ENCODE measurements around the gene CR2. TPM values are rescaled to one million over a fixed set of nuclear protein-coding genes. Genes with fewer than 3 reads are reported as not detected.

Gene CR2
- total RNA-seq, 1 donor from 2014 or later: 0.15 TPM

DNA sequence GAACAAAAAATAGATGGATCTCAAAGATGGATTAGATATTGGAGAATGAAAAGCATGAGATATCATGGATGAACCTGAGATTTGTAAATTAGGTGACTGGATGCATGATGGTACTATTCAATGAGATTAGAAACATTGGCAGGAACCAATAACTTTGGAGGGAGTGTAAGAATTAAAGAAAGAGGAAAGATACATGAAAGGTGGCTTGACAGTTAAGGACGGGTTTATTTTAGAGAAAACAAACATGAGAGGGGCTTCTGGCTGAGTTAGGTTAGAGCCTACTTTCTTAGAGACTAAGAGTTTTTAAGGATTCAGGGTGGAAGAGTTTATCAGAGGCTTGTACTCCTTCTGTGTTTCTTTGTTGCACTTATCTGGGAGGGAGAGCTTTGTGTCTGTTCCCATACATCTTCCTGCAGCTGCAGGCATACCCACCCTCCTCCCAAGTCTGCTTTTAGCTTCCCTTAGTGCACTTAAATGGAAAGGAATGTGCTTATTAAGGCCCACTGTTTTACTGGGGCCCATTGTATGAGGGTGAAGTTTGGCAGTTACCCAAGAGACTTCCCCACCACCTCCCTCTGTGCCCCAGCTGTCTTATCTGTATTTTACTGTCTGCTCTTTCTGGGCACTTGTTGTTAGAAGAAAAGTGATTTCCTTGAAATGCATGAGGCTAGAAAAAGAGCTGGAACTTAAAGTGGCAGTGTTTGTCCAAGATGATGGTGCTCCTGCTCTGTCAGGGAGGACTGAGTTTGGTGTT, 26.1 kb upstream of the CR2 start:
- DNase-seq (ENCODE audit: low spot score): no peak
- no peak overlapping the region for H3K4me2 ChIP-seq
- Mint-ChIP-seq H3K4me1 (no peaks in the 10 kb centered on the region), H3K4me3 (no peak overlapping the region), H3K9me3 (peaks cover 2% of the 10 kb centered on the region), H3K27ac (no peak overlapping the region), H3K27me3 (ENCODE audit: insufficient read depth, low read depth) (peaks cover 5% of the 10 kb centered on the region), H3K36me3 (no peaks in the 10 kb centered on the region)
- H3K27me3 ChIP-seq: peaks cover 7% of the 10 kb centered on the region
- peaks cover 4% of the 10 kb centered on the region for H3F3A ChIP-seq (ENCODE audit: low read depth)
- H3K36me3 ChIP-seq: no peaks in the 10 kb centered on the region
- no peaks in the 10 kb centered on the region for H3K79me2 ChIP-seq (ENCODE audit: low read depth)
- peaks cover 11% of the 10 kb centered on the region for H3K9me3 ChIP-seq (ENCODE audit: low read depth)
- H3K27ac ChIP-seq: no peak overlapping the region
- H4K20me1 ChIP-seq (ENCODE audit: low read depth): no peaks in the 10 kb centered on the region
- H3K9ac ChIP-seq: no peak overlapping the region
- no peak overlapping the region for H2AFZ ChIP-seq (replicated peaks)
- no peak for TF ChIP-seq EZH2phosphoT487 (IDR thresholded peaks at IDR 0.05)
- no peak for TF ChIP-seq EZH2 (IDR thresholded peaks at IDR 0.05)
- TF ChIP-seq, protein P1, sequence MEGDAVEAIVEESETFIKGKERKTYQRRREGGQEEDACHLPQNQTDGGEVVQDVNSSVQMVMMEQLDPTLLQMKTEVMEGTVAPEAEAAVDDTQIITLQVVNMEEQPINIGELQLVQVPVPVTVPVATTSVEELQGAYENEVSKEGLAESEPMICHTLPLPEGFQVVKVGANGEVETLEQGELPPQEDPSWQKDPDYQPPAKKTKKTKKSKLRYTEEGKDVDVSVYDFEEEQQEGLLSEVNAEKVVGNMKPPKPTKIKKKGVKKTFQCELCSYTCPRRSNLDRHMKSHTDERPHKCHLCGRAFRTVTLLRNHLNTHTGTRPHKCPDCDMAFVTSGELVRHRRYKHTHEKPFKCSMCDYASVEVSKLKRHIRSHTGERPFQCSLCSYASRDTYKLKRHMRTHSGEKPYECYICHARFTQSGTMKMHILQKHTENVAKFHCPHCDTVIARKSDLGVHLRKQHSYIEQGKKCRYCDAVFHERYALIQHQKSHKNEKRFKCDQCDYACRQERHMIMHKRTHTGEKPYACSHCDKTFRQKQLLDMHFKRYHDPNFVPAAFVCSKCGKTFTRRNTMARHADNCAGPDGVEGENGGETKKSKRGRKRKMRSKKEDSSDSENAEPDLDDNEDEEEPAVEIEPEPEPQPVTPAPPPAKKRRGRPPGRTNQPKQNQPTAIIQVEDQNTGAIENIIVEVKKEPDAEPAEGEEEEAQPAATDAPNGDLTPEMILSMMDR (IDR thresholded peaks at IDR 0.05): no peak
- H3K4me3 ChIP-seq: no peak overlapping the region
- no peaks in the 10 kb centered on the region for H3K4me1 ChIP-seq

DNA sequence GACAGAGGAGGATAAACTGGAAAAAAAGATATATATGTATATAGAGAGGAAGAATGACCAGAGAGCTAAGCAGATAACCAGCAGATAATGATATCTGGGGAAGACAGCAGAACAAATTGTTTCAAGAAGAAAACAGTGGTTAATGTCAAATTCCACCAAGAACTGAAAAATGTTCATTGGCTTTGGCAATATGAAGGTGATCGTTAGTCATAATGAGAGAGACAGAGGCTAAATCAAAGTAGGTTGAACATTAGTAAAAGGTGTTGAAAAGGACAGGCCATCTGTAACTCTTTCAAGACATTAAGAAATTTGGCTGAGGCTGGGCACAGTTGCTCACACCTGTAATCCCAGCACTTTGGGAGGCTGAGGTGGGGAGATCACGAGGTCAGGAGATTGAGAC, 25.3 kb upstream of the CR2 start:
- Histone ChIP-seq H3K9ac (no peak overlapping the region), H4K20me1 (ENCODE audit: low read depth) (no peaks in the 10 kb centered on the region), H3K27ac (no peak overlapping the region), H3K27me3 (peaks cover 4% of the 10 kb centered on the region), H2AFZ (replicated peaks) (no peak overlapping the region), H3F3A (ENCODE audit: low read depth) (peaks cover 4% of the 10 kb centered on the region), H3K36me3 (no peaks in the 10 kb centered on the region), H3K4me3 (no peak overlapping the region), H3K4me2 (no peak overlapping the region), H3K4me1 (no peaks in the 10 kb centered on the region), H3K79me2 (ENCODE audit: low read depth) (no peaks in the 10 kb centered on the region), H3K9me3 (ENCODE audit: low read depth) (peaks cover 11% of the 10 kb centered on the region)
- Mint-ChIP-seq H3K36me3 (no peaks in the 10 kb centered on the region), H3K4me3 (no peak overlapping the region), H3K27me3 (ENCODE audit: insufficient read depth, low read depth) (no peaks in the 10 kb centered on the region), H3K4me1 (no peaks in the 10 kb centered on the region), H3K27ac (no peak overlapping the region), H3K9me3 (peaks cover 1% of the 10 kb centered on the region)
- DNase-seq (ENCODE audit: low spot score): no peak
- TF ChIP-seq EZH2phosphoT487 (IDR thresholded peaks at IDR 0.05): no peak
- no peak for TF ChIP-seq EZH2 (IDR thresholded peaks at IDR 0.05)
- TF ChIP-seq, protein P1 (IDR thresholded peaks at IDR 0.05): no peak

DNA sequence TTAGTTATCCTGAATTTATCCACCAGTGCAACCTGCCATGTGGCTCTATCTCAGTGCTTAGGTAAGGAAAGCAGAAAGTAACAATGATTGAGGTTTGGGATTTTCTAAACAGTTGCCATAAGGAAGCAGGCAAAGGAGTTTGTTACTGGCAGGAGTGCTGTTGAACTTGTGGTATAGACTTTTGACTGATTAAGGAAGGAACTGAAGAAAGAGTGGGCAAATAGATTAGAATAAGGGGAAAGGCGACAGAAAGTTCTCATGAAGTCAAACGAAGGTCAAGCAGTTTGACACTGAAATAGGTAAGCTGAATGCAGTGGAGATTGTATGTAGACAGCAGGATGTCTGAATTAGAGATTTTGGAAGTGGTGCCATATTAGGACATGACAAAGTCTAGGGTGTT, 24.2 kb upstream of the CR2 start:
- H3F3A ChIP-seq (ENCODE audit: low read depth): peaks cover 4% of the 10 kb centered on the region
- H3K27me3 ChIP-seq: no peaks in the 10 kb centered on the region
- H3K4me3 ChIP-seq: no peak overlapping the region
- no peaks in the 10 kb centered on the region for H3K4me1 ChIP-seq
- H3K4me3 Mint-ChIP-seq: no peak overlapping the region
- H3K27ac ChIP-seq: no peak overlapping the region
- H3K36me3 ChIP-seq: no peaks in the 10 kb centered on the region
- H2AFZ ChIP-seq (replicated peaks): no peak overlapping the region
- H3K79me2 ChIP-seq (ENCODE audit: low read depth): no peaks in the 10 kb centered on the region
- no peaks in the 10 kb centered on the region for H3K4me1 Mint-ChIP-seq
- no peak overlapping the region for H3K27ac Mint-ChIP-seq
- H3K36me3 Mint-ChIP-seq: no peaks in the 10 kb centered on the region
- no peaks in the 10 kb centered on the region for H3K9me3 Mint-ChIP-seq
- H3K4me2 ChIP-seq: no peak overlapping the region
- no peak for DNase-seq (ENCODE audit: low spot score)
- no peaks in the 10 kb centered on the region for H4K20me1 ChIP-seq (ENCODE audit: low read depth)
- TF ChIP-seq EZH2 (IDR thresholded peaks at IDR 0.05) (no peak), EZH2phosphoT487 (IDR thresholded peaks at IDR 0.05) (no peak)
- TF ChIP-seq, protein P1 (IDR thresholded peaks at IDR 0.05): no peak
- peaks cover 11% of the 10 kb centered on the region for H3K9me3 ChIP-seq (ENCODE audit: low read depth)
- no peak overlapping the region for H3K9ac ChIP-seq
- no peaks in the 10 kb centered on the region for H3K27me3 Mint-ChIP-seq (ENCODE audit: insufficient read depth, low read depth)
